Eye (tissue), 1 donor: Measurements from ENCODE around the gene MBD2.
"Not testable (repeated sequence)": the region's sequence is repeated elsewhere in the genome, so short reads cannot be mapped to it uniquely, and the experiment has no call there.

Experiments used
- DNase-seq: peaks from one replicate; pipeline ENCODE4 v3.0.0-alpha.2; 2015

Gene MBD2

GRCh38 chr18:54233747-54234146 lies 9.3 kb upstream of the MBD2 start:
- no peak for DNase-seq

- no peak for DNase-seq
Observed at GRCh38 chr18:54233228-54233625, 8.8 kb upstream of the MBD2 start.

GRCh38 chr18:54232485-54233227 lies 8.2 kb upstream of the MBD2 start:
- DNase-seq: no peak

GRCh38 chr18:54229421-54230059 lies 5.1 kb upstream of the MBD2 start:
- no peak for DNase-seq

- DNase-seq: no peak
Observed at GRCh38 chr18:54228364-54228763, 3.9 kb upstream of the MBD2 start.

- DNase-seq: peak; percentile 84
Observed at GRCh38 chr18:54223568-54224241, 764 bp downstream of the MBD2 start.

- DNase-seq: peak; percentile 8
Observed at GRCh38 chr18:54222922-54223567, 1.4 kb downstream of the MBD2 start.

- DNase-seq: no peak
Observed at GRCh38 chr18:54220406-54220805, 4.1 kb downstream of the MBD2 start.

GRCh38 chr18:54218803-54219202 lies 5.7 kb downstream of the MBD2 start:
- DNase-seq: not testable (repeated sequence)

GRCh38 chr18:54218299-54218698 lies 6.2 kb downstream of the MBD2 start:
- no peak for DNase-seq

GRCh38 chr18:54217624-54218023 lies 6.8 kb downstream of the MBD2 start:
- no peak for DNase-seq

GRCh38 chr18:54215069-54215468 lies 9.4 kb downstream of the MBD2 start:
- DNase-seq: no peak

- DNase-seq: peak; percentile 62
Observed at GRCh38 chr18:54210463-54210862, 14.0 kb downstream of the MBD2 start.

- peak; percentile 47 for DNase-seq
Observed at GRCh38 chr18:54209471-54210180, 14.8 kb downstream of the MBD2 start.

GRCh38 chr18:54206447-54206846 lies 18.0 kb downstream of the MBD2 start:
- DNase-seq: no peak

GRCh38 chr18:54205959-54206358 lies 18.5 kb downstream of the MBD2 start:
- no peak for DNase-seq

- not testable (repeated sequence) for DNase-seq
Observed at GRCh38 chr18:54205448-54205847, 19.0 kb downstream of the MBD2 start.

GRCh38 chr18:54204883-54205282 lies 19.6 kb downstream of the MBD2 start:
- no peak for DNase-seq

- DNase-seq: no peak
Observed at GRCh38 chr18:54203914-54204313, 20.6 kb downstream of the MBD2 start.

GRCh38 chr18:54202851-54203250 lies 21.6 kb downstream of the MBD2 start:
- no peak for DNase-seq

- no peak for DNase-seq
Observed at GRCh38 chr18:54197747-54198411, 26.6 kb downstream of the MBD2 start.

- DNase-seq: no peak
Observed at GRCh38 chr18:54193786-54194185, 30.7 kb downstream of the MBD2 start.
